Measurements from ENCODE around the gene MC2R.
"Not testable (repeated sequence)": the region's sequence is repeated elsewhere in the genome, so short reads cannot be mapped to it uniquely, and the experiment has no call there.

MC2R gene

GRCh38 chr18:13893418-13893760, 21.9 kb downstream of the MC2R start:
- peak; percentile 37 for DNase-seq (ENCODE audit: low spot score)

GRCh38 chr18:13892098-13892497, 23.2 kb downstream of the MC2R start:
- DNase-seq (ENCODE audit: low spot score), result no peak

DNA sequence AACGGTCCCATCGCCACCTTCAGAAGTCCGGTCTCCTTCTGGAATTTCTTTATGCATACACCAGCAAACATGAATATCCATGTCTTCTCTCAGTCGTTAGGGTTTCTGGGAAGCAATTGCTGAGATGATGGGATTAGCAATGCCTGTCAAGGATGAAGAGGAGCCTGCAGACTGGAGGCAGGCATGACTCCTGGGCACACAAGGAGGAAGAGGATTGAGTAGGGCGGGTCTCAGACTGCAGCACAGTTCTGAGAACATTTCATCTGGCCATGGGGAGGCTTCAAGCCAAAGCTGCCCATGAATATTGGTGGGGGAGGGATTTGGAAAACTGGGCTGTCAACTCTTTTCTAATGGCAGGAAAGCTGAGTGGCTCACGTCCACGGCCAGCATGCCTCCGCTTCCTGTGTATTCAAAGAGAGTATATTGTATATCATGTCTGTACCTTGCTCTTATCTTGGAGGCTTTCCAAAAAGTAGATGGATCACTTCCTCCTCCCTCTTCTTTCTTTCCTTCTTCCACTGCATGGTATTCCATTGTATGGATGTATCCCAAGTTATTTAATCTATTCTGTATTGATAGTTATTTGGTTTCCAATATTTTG, 24.5 kb downstream of the MC2R start:
- DNase-seq (ENCODE audit: low spot score), result no peak

- DNase-seq (ENCODE audit: low spot score), result no peak
Observed at GRCh38 chr18:13889671-13890070, 25.7 kb downstream of the MC2R start.

DNA sequence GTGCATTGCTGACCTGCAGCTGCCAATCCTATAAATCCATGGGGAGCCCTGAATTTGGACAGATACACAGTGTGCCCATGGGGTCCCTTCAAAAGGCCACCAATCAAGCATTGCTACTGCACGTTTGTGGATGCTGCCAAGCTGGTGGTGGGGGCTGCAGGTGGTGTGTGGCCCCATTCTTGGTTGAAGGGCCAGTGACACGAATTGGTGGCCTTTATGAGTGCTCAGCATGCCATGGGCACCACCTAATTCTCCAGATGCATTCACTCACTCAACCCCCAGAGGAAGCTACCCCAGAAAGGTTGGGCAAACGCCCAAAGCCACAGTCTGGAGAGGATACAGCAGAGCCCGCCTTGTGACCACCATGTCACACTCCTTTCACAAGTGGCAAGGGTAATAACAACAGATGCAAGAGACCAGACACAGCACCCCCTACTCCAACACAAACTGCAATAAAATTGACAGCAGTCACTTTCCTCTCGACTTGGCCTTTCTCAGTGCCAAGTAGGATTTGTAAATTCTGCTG, 27.1 kb downstream of the MC2R start:
- DNase-seq (ENCODE audit: low spot score), result no peak

DNA sequence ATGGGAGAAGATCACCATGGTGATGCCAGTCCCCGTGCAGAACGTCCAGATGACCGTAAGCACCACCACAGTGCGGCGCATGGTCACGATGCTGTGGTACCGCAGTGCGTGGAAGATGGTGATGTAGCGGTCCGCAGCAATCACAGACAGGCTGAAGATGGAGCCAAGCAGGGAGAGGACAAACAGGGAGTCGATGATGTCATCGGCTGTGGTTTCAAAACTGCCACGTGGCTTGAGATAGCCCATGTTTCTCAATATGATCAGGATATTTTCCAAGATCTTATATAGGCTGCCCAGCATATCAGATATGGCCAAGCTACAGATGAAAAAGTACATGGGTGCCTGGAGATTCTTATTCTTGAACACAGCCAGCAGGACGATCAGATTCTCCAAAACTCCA, 30.3 kb downstream of the MC2R start:
- no peak for DNase-seq (ENCODE audit: low spot score)

- DNase-seq (ENCODE audit: low spot score), result no peak
Observed at GRCh38 chr18:13879937-13880336, 35.4 kb downstream of the MC2R start.

GRCh38 chr18:13879492-13879891, 35.8 kb downstream of the MC2R start:
- DNase-seq (ENCODE audit: low spot score), result no peak

- no peak for DNase-seq (ENCODE audit: low spot score)
Observed at GRCh38 chr18:13878857-13879256, 36.5 kb downstream of the MC2R start.

GRCh38 chr18:13877157-13877556, 38.2 kb downstream of the MC2R start:
- no peak for DNase-seq (ENCODE audit: low spot score)

DNA sequence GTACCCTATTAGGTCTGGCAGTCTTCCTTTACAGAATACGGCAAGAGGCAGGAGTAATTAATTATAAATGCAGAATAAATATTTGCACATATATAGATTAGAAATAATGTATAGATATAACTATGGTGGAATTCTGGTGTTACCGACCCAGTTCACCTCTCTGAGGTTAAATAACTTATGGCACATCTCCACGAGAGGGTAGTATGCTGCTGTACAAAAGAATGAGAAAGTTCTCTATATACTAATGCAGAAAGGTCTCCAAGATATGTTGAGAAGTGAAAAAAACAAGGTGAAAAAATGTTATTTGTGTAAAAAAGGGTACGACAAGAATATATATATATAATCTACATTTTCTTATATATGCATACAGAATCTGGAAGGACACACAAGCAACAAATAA, 40.8 kb downstream of the MC2R start:
- no peak for DNase-seq (ENCODE audit: low spot score)

DNA sequence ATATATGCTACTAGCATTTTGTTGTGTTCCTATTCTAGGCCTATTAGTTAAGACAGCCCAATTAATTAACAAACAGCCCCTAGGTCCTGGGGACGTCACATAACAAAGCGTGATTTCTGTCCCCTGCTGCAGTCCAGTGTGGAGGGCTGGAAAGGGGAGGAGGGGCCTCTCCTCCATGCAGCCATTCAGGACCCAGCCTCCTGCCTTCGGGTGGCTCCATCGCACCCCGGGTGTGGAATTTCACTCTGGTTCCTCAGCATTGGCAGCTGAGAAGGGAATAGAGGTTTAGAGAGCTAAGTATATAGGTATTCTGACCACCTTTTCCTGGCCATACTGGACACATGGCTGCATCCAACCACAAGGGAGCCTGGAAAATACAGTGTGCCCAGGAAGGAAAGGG, 42.4 kb downstream of the MC2R start:
- no peak for DNase-seq (ENCODE audit: low spot score)

GRCh38 chr18:13872373-13872772, 43.0 kb downstream of the MC2R start:
- DNase-seq (ENCODE audit: low spot score), result no peak

DNA sequence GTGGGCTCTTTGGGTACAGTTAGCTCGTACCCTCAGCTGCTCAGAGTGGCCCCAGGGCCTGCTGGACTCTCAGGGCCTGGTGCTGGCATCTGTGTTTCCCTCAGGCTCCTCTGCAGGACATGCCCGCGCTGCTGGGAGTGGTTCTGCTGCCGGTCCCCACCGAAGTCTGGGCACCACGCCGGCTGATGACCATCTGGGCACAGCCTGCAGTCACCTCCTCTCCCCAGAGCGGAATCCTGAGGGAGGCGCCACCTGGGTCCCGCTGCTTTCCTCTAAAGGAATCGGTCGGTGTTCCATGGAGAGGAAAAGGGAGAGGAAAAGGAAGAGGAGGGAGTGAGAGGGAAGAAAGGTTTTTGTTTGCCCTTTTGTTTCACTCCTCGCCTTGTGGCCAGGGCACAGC, 43.6 kb downstream of the MC2R start:
- no peak for DNase-seq (ENCODE audit: low spot score)

DNA sequence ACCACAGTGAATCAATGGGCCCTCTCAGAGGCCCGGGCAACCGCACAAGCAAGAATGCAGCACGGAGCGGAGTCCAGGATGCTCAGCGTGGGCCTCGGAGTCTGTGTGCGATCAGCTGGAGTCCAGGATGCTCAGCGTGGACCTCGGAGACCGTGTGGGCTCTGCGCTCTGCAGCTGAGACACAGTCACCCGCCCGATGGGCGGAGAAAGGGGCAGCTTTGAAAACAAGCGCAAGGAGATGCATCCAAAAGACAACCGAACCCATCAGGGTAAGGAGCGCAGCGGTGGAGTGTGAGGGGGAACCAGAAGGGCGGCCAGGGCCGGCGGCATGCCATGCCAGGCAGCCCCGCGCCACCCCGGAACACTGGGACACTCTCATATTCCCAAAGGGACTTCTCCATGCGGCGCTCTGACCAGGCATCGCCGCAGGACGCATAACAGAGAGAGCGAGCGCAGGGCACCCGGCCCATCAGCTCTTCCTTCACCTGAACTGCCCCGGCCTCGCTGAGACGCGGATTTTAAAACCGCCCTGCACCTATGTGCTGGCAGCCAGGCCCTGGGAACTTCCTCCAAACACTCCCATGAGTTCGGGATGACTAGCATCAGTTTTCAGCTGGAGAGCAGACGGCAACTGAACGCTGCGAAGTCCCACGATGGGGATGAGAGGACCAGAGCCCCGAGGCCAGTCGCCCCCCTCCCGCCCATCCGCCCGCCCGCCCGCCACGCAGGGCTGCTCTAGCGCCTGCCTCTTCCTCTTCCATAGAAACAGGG, 46.6 kb downstream of the MC2R start:
- DNase-seq (ENCODE audit: low spot score), result no peak

DNA sequence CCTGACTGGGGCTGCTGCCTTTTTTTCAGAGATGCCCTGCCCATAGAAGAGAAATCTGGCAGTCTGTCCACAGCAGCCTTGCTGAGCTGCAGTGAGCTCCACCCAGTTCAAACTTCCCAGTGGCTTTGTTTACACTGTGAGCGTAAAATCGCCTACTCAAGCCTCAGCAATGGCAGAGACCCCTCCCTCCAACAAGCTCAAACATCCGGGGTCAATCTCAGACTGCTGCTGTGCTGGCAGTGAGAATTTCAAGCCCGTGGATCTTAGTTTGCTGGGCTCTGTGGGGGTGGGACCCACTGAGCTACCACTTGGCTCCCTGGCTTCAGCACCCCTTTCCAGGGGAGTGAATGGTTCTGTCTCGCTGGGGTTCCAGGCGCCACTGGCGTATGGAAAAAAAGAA, 52.4 kb downstream of the MC2R start:
- not testable (repeated sequence) for DNase-seq (ENCODE audit: low spot score)

- no peak for DNase-seq (ENCODE audit: low spot score)
Observed at GRCh38 chr18:13849791-13850190, 65.5 kb downstream of the MC2R start.

DNA sequence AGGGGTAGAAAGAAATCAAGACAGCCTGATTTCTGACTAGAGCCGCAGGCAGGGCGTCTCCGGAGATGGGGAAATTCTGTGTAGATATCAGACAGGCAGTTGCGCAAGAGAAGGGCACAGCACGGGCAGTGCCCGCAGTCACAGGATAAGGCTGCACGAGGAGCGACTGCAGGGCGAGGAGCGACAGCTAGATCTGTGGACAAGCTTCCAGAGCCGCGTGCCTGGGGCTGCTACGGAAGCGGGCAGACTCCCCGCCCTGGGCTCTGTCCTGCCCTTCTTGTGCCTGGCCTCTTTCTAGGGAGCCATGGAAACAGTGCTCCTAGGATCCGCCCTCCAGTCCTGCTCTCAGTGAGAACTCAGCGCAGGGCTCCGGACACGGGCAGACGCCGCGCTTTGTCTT, 78.8 kb downstream of the MC2R start:
- DNase-seq (ENCODE audit: low spot score), result no peak

GRCh38 chr18:13835202-13835601, 80.1 kb downstream of the MC2R start:
- no peak for DNase-seq (ENCODE audit: low spot score)

- DNase-seq (ENCODE audit: low spot score), result no peak
Observed at GRCh38 chr18:13834496-13835015, 80.8 kb downstream of the MC2R start.

Data from germinal center (tissue), 1 donor.